DOHH2 (cell line): ENCODE measurements around the gene COL17A1.

Experiments
- EZH2phosphoT487 ChIP-seq: fragments of 200-600 bp; sonication (generic); IDR thresholded peaks from 2 replicates; pipeline ENCODE4 v1.6.1; 2017; ENCODE audit warnings: borderline replicate concordance, mild to moderate bottlenecking, antibody characterized with exemption, low read length, moderate library complexity, mixed read lengths
- TF ChIP-seq, protein P1 (sequence below): fragments of 200-600 bp; sonication (generic); IDR thresholded peaks from one replicate; pipeline ENCODE4 v1.5.1; 2014; ENCODE audit warnings: antibody characterized with exemption, mild to moderate bottlenecking, low read depth, low read length; ENCODE audit not compliant: poor library complexity, severe bottlenecking

- TF ChIP-seq, protein P1, sequence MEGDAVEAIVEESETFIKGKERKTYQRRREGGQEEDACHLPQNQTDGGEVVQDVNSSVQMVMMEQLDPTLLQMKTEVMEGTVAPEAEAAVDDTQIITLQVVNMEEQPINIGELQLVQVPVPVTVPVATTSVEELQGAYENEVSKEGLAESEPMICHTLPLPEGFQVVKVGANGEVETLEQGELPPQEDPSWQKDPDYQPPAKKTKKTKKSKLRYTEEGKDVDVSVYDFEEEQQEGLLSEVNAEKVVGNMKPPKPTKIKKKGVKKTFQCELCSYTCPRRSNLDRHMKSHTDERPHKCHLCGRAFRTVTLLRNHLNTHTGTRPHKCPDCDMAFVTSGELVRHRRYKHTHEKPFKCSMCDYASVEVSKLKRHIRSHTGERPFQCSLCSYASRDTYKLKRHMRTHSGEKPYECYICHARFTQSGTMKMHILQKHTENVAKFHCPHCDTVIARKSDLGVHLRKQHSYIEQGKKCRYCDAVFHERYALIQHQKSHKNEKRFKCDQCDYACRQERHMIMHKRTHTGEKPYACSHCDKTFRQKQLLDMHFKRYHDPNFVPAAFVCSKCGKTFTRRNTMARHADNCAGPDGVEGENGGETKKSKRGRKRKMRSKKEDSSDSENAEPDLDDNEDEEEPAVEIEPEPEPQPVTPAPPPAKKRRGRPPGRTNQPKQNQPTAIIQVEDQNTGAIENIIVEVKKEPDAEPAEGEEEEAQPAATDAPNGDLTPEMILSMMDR = no peak
- TF ChIP-seq EZH2phosphoT487 = no peak
Observed at GRCh38 chr10:104034401-104035193, 51.1 kb downstream of the COL17A1 start.
